Activated CD4-positive, alpha-beta memory T cell treated with anti-CD3 and anti-CD28 coated beads, Interleukin-2, amount 10 ng/mL, durations not matched to agents 7 days and 5 days (primary cell): ENCODE data around the gene ANO5. TPM values are rescaled to one million over a fixed set of nuclear protein-coding genes. Genes with fewer than 3 reads are reported as not detected.

Source experiments
- CTCF ChIA-PET: fragments of 350-600 bp; sonication (Branson Sonifier 250); formaldehyde crosslinking; loops from one replicate; lab custom pipeline; 2021; ENCODE audit warnings: antibody characterized with exemption, inconsistent platforms; lab: Charles Lee
- POLR2A ChIA-PET: fragments of 350-600 bp; sonication (Branson Sonifier 250); formaldehyde crosslinking; loops from one replicate; lab custom pipeline; 2021; ENCODE audit warnings: antibody characterized with exemption; lab: Charles Lee
- DNase-seq: peaks from one replicate; pipeline ENCODE4 v3.0.0-alpha.2; 2020
- H3K27ac Mint-ChIP-seq: one replicate; pipeline ENCODE4 v1.8.0; 2021; ENCODE audit warnings: mild to moderate bottlenecking, mixed read lengths
- H3K27me3 Mint-ChIP-seq: one replicate; pipeline ENCODE4 v1.8.0; 2021; ENCODE audit warnings: mixed read lengths
- H3K36me3 Mint-ChIP-seq: one replicate; pipeline ENCODE4 v1.8.0; 2021; ENCODE audit warnings: low read depth, mixed read lengths
- H3K4me1 Mint-ChIP-seq: one replicate; pipeline ENCODE4 v1.8.0; 2021; ENCODE audit warnings: mixed read lengths
- H3K4me3 Mint-ChIP-seq: one replicate; pipeline ENCODE4 v1.8.0; 2021; ENCODE audit warnings: mild to moderate bottlenecking, mixed read lengths
- H3K9me3 Mint-ChIP-seq: one replicate; pipeline ENCODE4 v1.8.0; 2021; ENCODE audit warnings: mixed read lengths
- total RNA-seq, 2 experiments: library from RNA; stranded (reverse); gene quantifications; one replicate each; pipeline ENCODE4 v1.2.3, GENCODE V29; 2021

The ANO5 gene, protein sequence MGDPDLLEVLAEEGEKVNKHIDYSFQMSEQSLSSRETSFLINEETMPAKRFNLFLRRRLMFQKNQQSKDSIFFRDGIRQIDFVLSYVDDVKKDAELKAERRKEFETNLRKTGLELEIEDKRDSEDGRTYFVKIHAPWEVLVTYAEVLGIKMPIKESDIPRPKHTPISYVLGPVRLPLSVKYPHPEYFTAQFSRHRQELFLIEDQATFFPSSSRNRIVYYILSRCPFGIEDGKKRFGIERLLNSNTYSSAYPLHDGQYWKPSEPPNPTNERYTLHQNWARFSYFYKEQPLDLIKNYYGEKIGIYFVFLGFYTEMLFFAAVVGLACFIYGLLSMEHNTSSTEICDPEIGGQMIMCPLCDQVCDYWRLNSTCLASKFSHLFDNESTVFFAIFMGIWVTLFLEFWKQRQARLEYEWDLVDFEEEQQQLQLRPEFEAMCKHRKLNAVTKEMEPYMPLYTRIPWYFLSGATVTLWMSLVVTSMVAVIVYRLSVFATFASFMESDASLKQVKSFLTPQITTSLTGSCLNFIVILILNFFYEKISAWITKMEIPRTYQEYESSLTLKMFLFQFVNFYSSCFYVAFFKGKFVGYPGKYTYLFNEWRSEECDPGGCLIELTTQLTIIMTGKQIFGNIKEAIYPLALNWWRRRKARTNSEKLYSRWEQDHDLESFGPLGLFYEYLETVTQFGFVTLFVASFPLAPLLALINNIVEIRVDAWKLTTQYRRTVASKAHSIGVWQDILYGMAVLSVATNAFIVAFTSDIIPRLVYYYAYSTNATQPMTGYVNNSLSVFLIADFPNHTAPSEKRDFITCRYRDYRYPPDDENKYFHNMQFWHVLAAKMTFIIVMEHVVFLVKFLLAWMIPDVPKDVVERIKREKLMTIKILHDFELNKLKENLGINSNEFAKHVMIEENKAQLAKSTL
- not detected for total RNA-seq

- CTCF ChIA-PET, result no interaction called here
- POLR2A ChIA-PET, result no interaction called here
- DNase-seq, result no peak
- Mint-ChIP-seq H3K4me3 (no peak within 1 kb of the TSS), H3K27me3 (peaks cover 29% of the 10 kb centered on the region), H3K36me3 (no peaks in the 10 kb centered on the region), H3K9me3 (no peaks in the 10 kb centered on the region), H3K27ac (no peak within 1 kb of the TSS), H3K4me1 (no peaks in the 10 kb centered on the region)
Measured at GRCh38 chr11:22192642-22193347, at the start of gene ANO5. Gene ANO5, plus strand, starts transcription at chr11:22193085. Its CDS starts 408 bp downstream, at chr11:22193493.

- Mint-ChIP-seq H3K27ac (no peak overlapping the region), H3K4me1 (no peaks in the 10 kb centered on the region), H3K36me3 (no peaks in the 10 kb centered on the region), H3K27me3 (no peaks in the 10 kb centered on the region), H3K4me3 (no peak overlapping the region), H3K9me3 (no peaks in the 10 kb centered on the region)
- CTCF ChIA-PET, result no interaction called here
- POLR2A ChIA-PET, result no interaction called here
- no peak for DNase-seq
Measured at GRCh38 chr11:22151649-22152197, 41.2 kb upstream of the ANO5 start.

GRCh38 chr11:22157531-22157930 is 35.4 kb upstream of the ANO5 start:
- CTCF ChIA-PET, result no interaction called here
- Mint-ChIP-seq H3K4me3 (no peak overlapping the region), H3K27ac (no peak overlapping the region)

GRCh38 chr11:22161489-22161888 is 31.4 kb upstream of the ANO5 start:
- ChIA-PET POLR2A (no interaction called here), CTCF (no interaction called here)
- DNase-seq, result no peak
- Mint-ChIP-seq H3K27ac (no peak overlapping the region), H3K27me3 (no peaks in the 10 kb centered on the region), H3K4me3 (no peak overlapping the region), H3K4me1 (no peaks in the 10 kb centered on the region), H3K36me3 (no peaks in the 10 kb centered on the region), H3K9me3 (no peaks in the 10 kb centered on the region)

More at GRCh38 chr11:22157531-22157930, 35.4 kb upstream of the ANO5 start:
- Mint-ChIP-seq H3K4me1 (no peaks in the 10 kb centered on the region), H3K27me3 (no peaks in the 10 kb centered on the region), H3K9me3 (no peaks in the 10 kb centered on the region), H3K36me3 (no peaks in the 10 kb centered on the region)
- POLR2A ChIA-PET, result no interaction called here
- DNase-seq, result no peak

DNA sequence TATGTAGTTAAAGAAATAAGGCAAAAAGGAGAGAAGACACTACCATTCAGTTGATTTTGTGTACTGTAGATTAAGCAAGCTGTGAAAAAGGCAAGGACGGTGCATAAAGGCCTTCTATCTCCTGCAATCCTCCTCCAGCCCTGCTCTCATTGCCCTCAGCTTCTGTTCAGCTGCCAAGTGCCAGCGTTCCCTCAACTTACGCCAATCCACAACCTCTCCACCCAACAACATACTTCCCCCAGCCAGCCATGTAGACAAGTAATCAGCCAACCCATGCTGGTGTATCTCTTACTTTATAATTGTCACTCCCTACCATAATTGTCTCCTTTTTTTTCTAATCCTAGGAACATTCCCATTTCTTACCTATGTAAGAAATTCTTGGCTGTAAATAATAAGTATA is 30.1 kb upstream of the ANO5 start:
- no peaks in the 10 kb centered on the region for H3K36me3 Mint-ChIP-seq
- no peak overlapping the region for H3K4me3 Mint-ChIP-seq
- ChIA-PET CTCF (no interaction called here), POLR2A (no interaction called here)
- no peak for DNase-seq
- H3K4me1 Mint-ChIP-seq, result no peaks in the 10 kb centered on the region
- no peaks in the 10 kb centered on the region for H3K27me3 Mint-ChIP-seq
- no peak overlapping the region for H3K27ac Mint-ChIP-seq
- no peaks in the 10 kb centered on the region for H3K9me3 Mint-ChIP-seq

DNA sequence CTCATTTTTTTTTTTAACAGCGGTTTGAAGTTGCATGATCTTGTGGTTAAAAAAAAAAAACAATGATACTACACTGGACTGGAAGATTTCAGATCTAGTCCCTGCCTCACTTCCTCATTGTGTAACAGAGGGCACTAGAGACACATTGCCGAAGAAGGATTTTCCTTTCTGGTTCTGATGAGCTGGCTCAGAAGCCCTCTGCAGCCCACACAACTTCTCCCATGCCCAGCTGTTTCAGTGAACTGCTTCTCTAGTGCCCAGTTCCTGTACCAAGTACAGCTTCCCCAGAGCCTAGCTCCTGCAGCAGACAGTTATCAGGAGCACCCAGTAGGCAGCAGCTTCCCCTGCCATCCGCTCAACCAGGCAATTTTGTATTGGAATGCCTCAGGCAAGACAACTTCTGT is 29.5 kb upstream of the ANO5 start:
- ChIA-PET POLR2A (no interaction called here), CTCF (no interaction called here)
- H3K36me3 Mint-ChIP-seq, result no peaks in the 10 kb centered on the region
- H3K9me3 Mint-ChIP-seq, result no peaks in the 10 kb centered on the region
- H3K27me3 Mint-ChIP-seq, result no peaks in the 10 kb centered on the region
- no peak for DNase-seq
- no peak overlapping the region for H3K4me3 Mint-ChIP-seq
- H3K27ac Mint-ChIP-seq, result no peak overlapping the region
- H3K4me1 Mint-ChIP-seq, result no peaks in the 10 kb centered on the region

DNA sequence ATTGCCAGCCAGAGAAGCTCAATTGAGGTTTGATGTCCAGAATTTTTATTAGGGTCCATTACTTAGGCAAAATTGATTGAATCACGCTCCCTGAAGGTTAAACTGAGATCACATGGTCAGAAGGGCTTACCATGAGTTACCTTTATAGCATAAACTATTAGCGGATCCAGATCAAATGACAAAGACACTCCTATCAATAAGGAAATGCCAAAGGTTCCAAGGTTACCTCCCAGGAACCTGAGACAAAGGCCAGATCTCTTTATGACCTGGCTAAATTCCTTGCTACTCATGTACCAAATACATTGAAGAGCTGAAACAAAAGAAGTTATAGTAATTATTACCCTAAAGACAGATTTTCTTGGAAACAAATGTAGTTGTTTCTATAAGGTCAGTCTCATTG is 27.8 kb upstream of the ANO5 start:
- Mint-ChIP-seq H3K4me3 (no peak overlapping the region), H3K4me1 (no peaks in the 10 kb centered on the region), H3K27me3 (no peaks in the 10 kb centered on the region), H3K27ac (no peak overlapping the region), H3K36me3 (no peaks in the 10 kb centered on the region), H3K9me3 (no peaks in the 10 kb centered on the region)
- ChIA-PET POLR2A (no interaction called here), CTCF (no interaction called here)
- no peak for DNase-seq

DNA sequence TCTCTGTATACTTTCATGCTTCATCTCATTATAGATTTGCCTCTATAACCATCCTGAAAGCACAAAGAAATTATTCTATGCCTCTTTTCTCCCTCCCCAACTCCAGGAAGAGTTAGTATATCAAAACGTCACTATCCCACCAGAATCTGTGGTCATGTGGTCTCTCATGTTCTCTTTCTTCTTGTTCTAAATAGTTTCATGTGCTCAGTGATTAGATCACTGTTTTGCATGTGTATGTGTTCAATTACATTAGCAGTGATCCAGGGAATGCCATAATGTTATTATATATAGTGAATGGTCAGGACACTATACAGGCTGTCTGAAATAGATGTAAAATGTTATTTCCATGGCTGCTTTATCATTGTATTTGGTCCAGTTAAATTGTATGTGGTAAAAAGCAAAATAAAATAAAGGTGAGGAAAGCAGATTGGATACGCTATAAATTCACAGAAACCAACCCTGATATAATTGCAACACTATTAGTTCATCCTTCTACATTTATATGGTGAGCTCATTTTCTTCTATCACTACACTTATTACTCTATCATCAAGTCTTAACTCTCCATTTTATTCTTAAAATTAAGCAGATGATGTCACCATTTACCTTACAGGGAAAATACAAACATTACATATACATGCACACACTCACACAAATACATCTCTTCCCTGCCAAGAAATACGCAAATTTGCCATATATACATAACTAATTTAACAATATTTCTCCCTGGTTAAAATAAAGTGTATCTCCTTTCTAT is 26.9 kb upstream of the ANO5 start:
- POLR2A ChIA-PET, result no interaction called here
- Mint-ChIP-seq H3K4me1 (no peaks in the 10 kb centered on the region), H3K9me3 (no peaks in the 10 kb centered on the region), H3K4me3 (no peak overlapping the region), H3K27ac (no peak overlapping the region), H3K27me3 (no peaks in the 10 kb centered on the region), H3K36me3 (no peaks in the 10 kb centered on the region)
- CTCF ChIA-PET, result no interaction called here
- no peak for DNase-seq

DNA sequence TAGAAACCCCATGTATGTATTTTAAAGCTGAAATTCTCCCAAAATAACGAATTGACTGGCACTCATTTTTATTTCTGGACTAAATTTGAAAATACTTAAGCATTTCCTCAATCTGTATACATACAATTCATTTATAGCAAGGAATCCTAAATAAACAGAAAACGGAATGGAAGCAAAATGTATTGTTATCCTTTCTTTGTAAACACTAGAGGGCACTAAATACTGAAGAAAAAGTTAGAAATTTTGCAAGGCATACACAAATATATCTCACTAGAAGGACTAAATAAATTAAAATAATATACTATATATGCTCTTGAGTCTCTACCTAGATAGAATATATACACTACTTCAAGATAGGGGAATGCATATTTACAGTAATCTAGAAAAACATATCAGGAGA is 23.1 kb upstream of the ANO5 start:
- no peaks in the 10 kb centered on the region for H3K4me1 Mint-ChIP-seq
- no peaks in the 10 kb centered on the region for H3K27me3 Mint-ChIP-seq
- no peak overlapping the region for H3K27ac Mint-ChIP-seq
- ChIA-PET POLR2A (no interaction called here), CTCF (no interaction called here)
- H3K36me3 Mint-ChIP-seq, result no peaks in the 10 kb centered on the region
- no peak for DNase-seq
- H3K4me3 Mint-ChIP-seq, result no peak overlapping the region
- H3K9me3 Mint-ChIP-seq, result no peaks in the 10 kb centered on the region

GRCh38 chr11:22173532-22173931 is 19.4 kb upstream of the ANO5 start:
- no peaks in the 10 kb centered on the region for H3K27me3 Mint-ChIP-seq
- CTCF ChIA-PET, result no interaction called here
- H3K36me3 Mint-ChIP-seq, result no peaks in the 10 kb centered on the region
- H3K4me3 Mint-ChIP-seq, result no peak overlapping the region
- no peaks in the 10 kb centered on the region for H3K4me1 Mint-ChIP-seq
- POLR2A ChIA-PET, result no interaction called here
- no peak overlapping the region for H3K27ac Mint-ChIP-seq
- DNase-seq, result no peak
- no peaks in the 10 kb centered on the region for H3K9me3 Mint-ChIP-seq

DNA sequence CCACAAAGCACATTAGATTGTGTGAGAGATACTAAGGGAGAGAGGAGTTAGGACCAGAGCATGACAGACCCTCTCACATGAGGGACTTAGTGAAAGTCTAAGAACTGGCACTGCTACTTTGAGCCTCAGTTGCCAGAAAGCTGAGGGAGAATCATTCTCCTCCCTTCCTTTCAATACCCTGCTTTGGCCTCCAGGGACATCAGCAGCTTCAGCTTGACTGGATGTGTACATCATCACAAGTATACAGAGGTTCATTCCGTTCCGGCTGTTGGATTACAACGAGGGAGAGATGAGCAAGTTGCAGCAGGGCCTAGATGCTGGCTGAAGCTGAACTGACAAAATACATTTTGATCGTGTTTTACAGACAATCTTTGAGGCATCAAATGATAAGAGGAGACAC is 15.7 kb upstream of the ANO5 start:
- CTCF ChIA-PET, result no interaction called here
- DNase-seq, result no peak
- Mint-ChIP-seq H3K27ac (no peak overlapping the region), H3K9me3 (no peaks in the 10 kb centered on the region), H3K27me3 (no peaks in the 10 kb centered on the region), H3K36me3 (no peaks in the 10 kb centered on the region), H3K4me1 (no peaks in the 10 kb centered on the region), H3K4me3 (no peak overlapping the region)
- POLR2A ChIA-PET, result no interaction called here

DNA sequence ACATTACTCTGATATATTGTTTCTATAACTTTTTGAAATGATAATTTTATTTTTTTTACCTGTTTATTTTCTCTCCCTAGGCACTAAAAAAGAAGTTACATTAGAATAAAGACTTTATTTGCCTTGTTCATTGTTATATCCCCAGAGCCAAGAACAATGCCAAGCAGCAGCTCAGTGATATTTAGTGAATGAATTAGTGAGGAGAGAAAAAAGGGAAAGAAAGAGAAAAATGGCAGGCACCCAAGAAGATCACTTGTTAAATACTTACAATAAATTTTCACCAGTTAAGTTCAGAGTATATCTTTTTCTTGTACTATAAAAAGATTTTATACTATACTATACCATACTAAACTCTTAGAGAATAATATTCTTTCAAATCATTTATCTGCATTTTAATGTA is 13.3 kb upstream of the ANO5 start:
- Mint-ChIP-seq H3K27ac (no peak overlapping the region), H3K4me1 (no peaks in the 10 kb centered on the region), H3K36me3 (no peaks in the 10 kb centered on the region), H3K27me3 (no peaks in the 10 kb centered on the region), H3K4me3 (no peak overlapping the region), H3K9me3 (no peaks in the 10 kb centered on the region)
- CTCF ChIA-PET, result no interaction called here
- POLR2A ChIA-PET, result no interaction called here
- DNase-seq, result no peak
